Kidney capillary endothelial cell (primary cell): ENCODE data around the gene AAMP.
"Not testable (repeated sequence)": the region's sequence is repeated elsewhere in the genome, so short reads cannot be mapped to it uniquely, and the experiment has no call there.

Experiments used
- DNase-seq: peaks from one replicate; pipeline ENCODE4 v3.0.0-alpha.2; 2018; ENCODE audit warnings: low spot score

AAMP gene

DNA sequence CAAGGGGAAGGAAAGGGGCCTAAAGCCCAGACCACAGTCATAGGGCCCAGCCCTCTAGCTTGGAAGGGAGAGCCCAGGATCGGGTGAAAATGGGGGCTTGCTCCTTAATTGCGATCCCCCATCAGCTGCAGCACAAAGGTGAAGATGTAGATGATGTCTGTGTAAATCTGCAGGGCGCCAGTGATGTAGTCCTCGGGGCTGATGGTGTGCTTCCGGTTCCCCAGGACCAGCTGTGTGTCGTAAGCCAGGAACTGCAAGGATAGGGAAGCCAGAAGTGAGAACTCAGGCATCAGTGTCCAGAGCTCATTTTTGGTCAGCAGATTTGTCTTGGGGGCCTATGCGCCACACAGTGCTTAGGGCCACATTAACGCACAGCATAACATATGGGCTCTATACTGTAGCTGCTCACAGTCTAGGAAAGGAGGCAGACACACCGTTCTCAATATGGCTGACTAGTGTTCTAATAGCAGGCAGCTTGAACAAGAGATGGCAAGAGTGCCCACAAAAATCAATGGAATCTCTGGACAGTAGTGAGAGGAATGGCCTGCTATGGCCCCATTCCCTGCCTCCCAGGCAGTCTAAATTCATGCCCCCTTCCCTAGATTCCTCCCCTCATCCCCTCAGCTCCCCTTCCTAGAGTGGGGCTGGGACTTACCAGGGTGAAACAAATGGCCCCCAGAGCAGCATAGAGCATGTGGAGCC lies 5.6 kb upstream of the AAMP start:
- DNase-seq: no peak

- DNase-seq: no peak
Measured at GRCh38 chr2:218274586-218274985, 4.6 kb upstream of the AAMP start.

GRCh38 chr2:218273908-218274249 lies 3.9 kb upstream of the AAMP start:
- DNase-seq: no peak

GRCh38 chr2:218273214-218273907 lies 3.4 kb upstream of the AAMP start:
- DNase-seq: not testable (repeated sequence)

DNA sequence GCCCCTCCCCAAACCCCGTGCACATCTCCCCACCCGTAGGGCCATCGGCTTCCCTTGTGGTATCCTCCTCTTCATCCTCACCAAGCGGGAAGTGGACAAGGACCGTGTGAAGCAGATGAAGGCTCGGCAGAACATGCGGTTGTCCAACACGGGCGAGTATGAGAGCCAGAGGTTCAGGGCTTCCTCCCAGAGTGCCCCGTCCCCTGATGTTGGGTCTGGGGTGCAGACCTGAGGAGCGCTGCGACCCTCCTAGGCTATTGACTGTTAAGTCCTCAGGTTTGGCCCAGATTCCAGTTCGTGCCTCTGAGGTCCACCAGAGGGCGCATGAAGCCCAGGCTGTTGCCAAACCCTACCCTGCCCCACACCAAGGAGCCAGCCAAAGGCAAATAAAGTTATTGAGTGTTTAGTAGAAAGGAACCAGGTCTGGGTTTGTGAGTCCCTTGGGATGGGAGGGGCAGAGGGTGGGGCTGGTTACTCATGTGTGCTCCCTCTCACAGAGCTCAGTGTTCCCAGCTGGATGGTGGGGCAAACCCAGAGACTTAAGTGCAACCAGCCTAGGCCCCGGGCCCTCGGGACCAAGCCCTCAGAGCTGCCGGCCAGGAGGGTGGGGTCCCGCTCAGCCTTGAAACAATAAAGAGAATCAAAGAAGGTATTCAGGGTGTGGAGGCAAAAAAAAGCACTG lies 2.7 kb upstream of the AAMP start:
- DNase-seq: peak; percentile 81

- DNase-seq: no peak
Measured at GRCh38 chr2:218271865-218272530, 2.1 kb upstream of the AAMP start.

- DNase-seq: no peak
Measured at GRCh38 chr2:218271487-218271797, 1.5 kb upstream of the AAMP start.

DNA sequence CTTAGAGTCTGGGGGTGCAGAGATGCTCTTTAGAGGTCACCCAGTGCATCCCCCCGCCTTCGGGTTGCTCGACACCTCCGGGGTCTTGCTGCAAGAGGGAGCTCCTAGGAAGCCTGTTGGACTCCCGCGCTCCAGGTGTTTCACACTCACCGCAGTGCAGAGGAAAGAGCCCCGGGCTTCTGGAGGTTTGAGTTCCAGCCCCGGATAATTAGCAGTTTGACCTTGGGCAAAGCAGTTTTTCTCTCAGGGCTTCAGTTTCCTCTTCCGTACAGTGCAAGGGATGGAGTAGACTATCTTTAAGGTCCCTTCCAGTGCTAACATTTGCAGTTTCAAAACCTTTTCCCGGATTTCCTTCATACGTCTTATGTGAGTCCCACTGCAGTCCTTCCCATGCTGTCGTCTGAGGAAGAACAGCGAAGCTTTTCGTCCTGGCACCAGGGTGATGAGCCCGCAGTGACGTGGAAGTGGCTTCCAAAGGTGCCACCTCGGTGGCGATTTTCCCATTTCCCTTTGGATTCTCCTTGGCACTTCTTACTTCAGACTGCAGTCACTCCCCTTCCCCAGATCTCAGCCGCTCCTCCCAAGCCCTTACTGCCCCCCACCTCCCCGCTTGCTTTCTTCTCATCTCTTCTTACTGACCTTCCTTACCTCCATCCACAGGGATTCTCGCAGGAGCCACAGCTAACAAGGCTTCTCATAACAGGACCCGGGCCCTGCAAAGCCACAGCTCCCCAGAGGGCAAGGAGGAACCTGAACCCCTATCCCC lies 967 bp upstream of the AAMP start:
- DNase-seq: peak; percentile 37

DNA sequence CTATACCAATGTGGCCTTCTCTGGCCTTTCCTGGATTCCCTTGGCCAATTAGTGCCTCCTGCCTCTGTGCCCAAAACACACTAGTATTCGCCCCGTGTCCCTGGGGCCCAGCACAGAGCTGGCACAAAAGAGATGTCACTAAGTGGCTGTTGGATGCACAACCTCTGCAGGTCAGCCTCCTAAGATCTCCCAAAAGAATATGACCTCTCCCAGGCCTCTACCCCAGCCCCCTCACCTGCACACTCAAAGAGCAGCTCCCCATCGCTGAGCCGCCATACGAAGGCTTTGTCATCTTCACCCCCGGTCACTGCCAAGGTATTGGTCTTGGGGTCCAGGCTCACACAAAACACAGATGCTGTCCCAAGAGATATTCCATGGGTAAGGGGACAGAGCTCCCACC lies 2.7 kb downstream of the AAMP start:
- DNase-seq: no peak

DNA sequence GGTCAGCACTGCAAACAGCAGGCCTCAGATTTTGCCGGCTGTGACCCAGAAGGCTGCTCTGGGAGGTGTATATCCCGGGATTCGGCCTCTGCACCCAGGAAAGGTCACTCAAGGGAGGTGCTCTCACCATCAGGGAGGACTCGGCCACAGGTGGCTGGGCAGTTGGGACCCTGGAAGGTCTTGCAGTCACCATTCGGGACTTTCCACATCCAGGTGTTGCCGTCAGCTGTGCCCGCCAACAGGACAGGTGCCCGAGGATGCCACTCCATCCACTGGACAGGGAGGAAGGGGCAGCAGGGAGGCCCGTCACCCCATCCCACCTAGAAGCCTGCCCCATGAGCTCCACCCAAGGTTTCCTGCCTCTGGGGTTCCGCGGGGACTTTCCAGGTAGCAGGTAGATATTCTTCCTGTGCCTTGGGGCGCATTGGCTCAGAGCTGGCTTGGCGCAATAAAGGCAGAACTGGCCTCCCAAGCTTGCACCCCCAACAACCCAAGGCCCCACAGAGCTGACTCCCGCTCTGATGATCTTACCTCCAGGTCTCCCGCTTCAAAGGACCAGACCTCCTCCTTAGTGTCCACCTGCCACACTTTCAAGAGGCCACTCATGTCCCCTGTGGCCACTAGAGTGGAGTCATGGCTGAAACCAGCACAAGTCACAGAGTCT lies 3.5 kb downstream of the AAMP start:
- DNase-seq: no peak

DNA sequence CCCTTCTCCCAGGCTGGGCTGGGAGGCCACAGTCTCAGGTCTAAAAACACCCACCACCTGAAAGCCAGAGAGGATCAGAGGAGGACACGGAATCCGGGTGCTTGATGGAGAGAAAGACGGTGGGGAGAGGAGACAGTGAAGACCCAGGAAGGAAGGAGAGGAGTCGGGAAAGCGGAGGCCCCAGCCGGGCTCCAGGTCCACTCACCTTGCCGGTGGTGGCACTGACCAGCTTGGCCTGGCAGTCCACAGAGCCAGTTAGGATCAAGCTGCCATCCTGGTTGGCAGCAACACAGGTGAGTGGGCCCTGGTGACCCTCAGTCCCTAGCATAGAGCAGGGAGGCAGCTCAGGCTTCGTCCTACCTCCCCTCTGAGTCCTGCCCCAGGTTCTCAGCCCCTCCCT lies 4.3 kb downstream of the AAMP start:
- no peak for DNase-seq

DNA sequence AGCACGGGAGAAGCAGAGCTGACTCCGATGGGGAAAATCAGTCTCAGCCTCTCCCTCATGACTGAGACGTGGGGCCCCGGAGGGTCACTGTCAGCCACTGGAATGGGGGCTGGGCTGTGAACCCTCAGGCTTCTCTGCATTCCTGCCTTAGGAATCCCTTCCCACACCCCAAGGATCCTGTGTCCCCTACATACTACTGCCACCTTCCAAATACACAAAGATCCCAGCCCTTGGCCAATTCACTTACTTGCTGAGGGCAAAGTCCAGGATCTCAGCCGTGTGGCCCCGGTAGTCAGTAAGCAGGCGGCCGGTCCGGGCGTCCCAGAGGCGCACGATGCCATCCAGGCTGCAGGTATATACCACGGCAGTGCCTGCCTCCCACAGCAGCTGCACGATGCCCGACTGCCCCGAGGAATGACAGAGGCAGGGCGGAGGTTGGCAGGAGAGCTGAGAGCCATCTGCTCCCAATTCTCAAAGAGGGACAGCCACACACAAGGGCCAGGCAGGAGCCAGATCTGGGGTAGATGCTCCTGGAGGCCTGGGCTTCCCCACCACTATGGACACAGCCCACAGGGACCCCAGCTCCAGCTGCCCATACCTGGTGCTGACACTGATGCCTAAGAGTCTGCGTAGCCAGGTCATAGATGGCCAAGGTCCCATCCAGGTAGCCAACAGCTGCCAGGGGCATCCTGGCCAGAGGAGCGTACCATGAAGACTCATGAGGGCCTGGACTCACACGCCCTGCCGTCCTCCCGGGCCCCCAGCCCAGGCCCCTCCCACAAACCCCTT lies 5.0 kb downstream of the AAMP start:
- DNase-seq: no peak

- no peak for DNase-seq
Measured at GRCh38 chr2:218263817-218264641, 5.9 kb downstream of the AAMP start.

- DNase-seq: no peak
Measured at GRCh38 chr2:218262631-218263586, 7.0 kb downstream of the AAMP start.

DNA sequence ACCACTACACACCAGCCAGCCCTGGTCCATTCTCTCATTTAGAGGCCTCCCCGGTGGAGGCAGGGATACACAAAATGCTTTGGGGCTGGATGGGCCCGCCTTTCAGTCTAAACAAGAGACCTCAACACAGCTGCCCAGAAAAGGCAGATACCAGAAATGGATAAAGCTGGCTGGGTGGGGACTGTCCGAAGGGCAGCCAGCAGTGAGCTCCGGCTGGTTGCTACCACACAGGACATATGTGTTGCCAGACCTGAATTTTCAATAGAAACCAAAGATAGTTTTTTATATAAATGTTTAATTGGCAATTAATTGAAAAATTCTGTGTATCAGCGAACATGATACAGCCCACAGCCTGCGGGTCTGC lies 7.7 kb downstream of the AAMP start:
- DNase-seq: no peak

- no peak for DNase-seq
Measured at GRCh38 chr2:218261423-218262236, 8.3 kb downstream of the AAMP start.

DNA sequence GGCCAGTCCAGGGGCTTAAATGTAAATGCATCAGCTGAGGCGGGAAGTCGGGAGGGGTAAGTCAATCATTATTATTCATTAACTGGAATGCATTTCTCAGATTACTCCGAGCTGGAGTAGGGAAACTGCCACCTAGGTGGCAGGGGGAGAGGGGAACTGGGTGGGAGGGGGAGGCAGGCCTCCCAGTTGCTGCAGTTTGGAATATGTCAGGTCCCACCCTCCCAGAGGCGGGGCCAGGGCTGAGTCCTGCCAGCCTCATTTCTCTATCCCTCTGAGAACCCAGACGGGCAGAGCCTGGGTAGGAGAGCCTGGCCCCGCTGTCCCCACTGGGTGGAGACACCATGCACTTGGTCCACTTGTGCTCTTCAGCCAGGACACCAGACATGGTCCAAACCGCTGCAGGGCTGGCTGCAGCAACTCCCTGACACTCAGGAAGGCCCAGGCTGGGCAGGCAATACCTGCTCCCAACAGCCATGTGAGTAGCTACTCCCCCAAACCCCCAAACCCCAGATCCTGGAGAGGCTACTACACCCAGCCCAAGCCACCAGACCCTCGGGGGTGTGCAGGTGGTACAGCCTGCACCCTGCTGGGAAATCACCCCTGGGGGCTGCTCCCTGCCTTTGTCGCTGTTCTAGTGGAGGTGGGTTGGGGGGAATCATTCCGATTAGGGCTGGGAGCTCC lies 9.1 kb downstream of the AAMP start, which contains the start of gene GPBAR1:
Gene GPBAR1 (plus strand): TSS at position 274 of the 681 bp plus-strand sequence. CDS start 1,710 bp downstream, outside the sequence.
- no peak for DNase-seq
